OCI-M1 (cell line): Measurements from ENCODE around the gene CDC5L.

Source experiments
- DNase-seq: peaks from one replicate; lab custom pipeline; 2025; lab: John Stamatoyannopoulos, UW

CDC5L gene

GRCh38 chr6:44453146-44453545, 65.6 kb downstream of the CDC5L start:
- no peak for DNase-seq

DNA sequence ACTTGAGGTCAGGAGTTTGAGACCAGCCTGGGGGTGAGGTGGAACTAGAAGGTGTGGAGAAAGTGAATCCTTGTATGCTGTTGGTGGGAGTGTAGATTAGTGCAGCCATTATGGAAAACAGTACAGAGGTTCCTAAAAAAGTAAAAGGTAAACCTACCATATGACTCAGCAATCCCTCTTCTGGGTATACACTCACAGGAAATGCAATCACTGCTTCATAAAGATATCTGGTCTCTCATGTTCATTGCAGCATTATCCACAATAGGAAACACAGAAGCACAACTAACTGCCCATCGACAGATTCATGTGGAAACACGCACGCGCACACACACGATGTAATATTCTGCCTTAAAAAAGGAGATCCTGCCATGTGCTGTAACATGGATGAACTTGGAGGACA, 66.7 kb downstream of the CDC5L start:
- no peak for DNase-seq

- DNase-seq = peak; percentile 84
Observed at GRCh38 chr6:44456070-44456965, 68.8 kb downstream of the CDC5L start.

GRCh38 chr6:44456966-44457292, 69.4 kb downstream of the CDC5L start:
- no peak for DNase-seq

DNA sequence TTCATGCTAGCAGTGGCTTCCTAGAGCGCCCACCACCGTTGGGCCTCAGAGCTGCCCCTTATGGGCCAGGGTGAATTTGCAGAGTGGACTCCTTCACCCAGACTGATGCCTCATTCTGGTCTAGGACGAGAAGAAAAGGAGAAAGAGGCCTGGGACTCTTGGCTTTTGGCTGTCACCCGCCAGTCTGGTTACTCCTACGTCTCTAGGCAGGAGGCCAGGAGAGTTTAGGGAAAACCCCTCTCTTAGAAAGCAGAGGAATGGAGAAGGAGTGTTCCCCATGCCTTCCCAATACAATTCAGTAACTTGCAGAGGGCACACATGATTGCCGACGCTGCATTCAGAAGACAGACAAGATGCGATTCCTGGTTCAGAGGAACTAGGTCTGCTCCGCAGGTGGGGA, 70.1 kb downstream of the CDC5L start:
- DNase-seq = no peak

GRCh38 chr6:44458551-44458950, 71.0 kb downstream of the CDC5L start:
- no peak for DNase-seq

GRCh38 chr6:44462335-44462734, 74.8 kb downstream of the CDC5L start:
- no peak for DNase-seq

DNA sequence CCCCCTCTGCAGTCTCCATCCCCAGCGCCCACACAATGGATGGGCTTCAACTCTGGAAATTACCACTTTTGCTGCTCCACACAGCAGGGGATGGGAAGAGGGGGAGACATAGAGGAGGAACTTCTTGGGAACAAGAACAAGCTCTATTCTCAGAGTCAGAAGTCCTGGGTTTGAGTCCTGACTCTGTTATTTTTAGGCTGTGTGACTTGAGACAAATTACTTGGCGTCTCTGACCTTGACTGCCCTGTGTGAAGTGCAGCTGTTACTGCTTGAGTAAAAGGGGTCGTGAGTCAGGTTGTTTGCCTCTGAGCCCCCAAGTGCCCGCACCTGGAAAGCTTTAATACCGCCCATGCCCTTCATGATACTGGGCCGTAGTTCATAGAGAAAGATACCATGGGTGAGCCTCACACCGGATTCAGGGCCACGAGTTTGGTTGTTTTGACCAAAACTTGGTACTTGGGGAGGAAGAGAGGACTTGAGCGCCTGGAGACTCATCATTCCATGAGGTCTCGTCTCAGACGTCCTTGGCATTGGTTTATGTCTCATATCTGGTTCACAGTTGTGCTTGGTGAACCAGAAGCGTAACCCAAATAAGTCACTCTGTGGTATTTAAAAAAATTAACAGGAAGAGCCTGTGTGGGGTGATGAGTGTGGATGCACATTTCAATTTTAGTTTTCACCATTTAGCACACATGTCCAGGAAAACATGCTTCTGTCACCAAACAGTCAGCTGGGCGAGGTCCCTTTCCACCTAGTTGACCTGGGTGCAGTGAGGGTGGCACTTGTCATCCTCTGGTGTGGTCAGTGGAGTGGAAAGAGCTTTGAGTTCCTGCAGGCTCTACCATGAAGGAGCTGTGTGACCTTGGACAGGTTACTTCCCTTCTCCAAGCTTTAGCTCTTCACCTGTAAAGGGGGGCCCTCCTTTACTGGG, 75.6 kb downstream of the CDC5L start:
- no peak for DNase-seq

DNA sequence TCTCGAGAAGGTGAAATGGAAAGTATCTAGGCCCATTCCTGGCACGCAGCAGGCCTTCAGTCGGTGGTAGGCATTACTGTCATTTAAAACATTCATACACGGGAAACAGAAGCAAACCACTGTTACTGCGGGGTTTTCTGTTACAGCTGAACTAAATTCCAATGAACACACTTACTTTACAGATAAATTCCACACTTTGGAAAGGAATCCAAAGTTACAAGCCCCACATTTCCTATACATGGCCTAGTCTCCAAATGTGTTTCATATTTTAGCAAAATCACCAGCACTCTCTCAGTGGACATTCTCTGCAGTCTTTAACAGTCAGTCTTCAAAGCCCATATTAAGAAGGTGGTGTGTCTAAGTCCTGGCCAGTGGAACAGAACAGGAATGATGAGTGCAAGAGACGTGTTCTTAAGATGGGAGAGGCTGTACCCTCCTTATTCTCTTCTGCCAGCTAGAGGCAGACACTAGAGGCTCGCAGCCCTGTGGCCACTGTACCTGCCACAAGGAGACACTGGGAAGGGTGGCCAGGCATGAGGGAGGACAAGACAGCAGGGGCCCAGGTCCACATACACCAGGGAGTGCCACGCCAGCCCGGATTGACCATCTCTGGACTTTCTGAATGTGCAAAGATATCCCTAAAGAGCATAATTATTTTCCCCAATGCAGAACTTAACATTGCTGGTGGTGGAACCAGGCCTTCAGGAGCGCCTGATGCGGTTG, 76.4 kb downstream of the CDC5L start:
- DNase-seq = no peak

DNA sequence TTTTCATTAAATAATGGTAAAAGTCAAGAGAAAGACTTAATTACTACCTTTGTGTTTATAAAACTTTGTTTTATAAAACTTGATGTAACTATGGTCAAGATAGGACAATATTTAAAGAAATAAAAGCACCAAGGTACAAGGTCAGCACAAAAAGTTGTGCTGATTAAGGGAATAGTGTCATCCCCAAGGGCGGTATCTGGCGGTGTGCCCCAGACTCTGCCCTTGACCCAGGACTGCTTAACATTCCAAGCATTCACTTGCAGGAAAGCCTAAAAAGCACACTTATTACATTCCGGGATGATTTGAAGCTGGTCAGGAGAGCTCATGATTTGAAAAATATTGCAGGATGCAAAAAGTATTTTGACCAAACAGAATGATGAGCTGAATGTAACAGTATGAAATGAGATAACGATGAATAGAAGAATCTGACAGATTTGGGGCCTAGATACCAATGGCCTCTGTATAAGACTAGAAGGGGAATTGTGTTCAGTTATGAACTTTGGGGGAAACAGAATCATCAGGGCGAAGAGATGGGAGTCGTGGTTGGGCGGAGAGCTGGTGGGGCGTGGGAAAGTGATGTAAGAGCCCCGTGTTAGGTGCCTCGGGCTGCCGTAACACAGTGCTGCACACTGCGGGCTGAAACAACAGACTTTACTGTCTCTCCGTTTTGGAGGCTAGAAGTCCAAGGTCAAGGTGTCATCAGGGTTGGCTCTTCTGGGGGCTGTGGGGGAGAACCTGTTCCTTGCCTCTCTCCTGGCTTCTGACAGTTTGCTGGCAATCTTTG, 77.2 kb downstream of the CDC5L start:
- no peak for DNase-seq

- no peak for DNase-seq
Observed at GRCh38 chr6:44466955-44467354, 79.4 kb downstream of the CDC5L start.

GRCh38 chr6:44468835-44469234, 81.3 kb downstream of the CDC5L start:
- DNase-seq = no peak

DNA sequence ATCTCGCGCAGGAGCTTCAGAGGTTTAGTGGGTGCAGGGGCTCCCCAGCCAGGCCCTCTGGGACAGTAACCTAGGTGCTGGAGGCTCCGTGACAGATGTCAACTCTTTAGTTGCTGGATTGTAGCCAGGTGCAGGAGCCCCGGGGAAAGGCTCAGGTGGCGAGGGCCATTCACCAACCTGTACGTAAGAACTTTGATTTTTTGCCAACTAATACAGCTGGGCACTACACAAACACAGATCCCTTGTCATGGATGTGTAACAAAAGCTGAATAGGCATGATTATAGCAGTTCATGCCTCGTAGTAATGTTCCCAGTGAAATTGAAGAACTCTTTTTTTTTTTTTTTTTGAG, 82.6 kb downstream of the CDC5L start:
- DNase-seq = no peak

DNA sequence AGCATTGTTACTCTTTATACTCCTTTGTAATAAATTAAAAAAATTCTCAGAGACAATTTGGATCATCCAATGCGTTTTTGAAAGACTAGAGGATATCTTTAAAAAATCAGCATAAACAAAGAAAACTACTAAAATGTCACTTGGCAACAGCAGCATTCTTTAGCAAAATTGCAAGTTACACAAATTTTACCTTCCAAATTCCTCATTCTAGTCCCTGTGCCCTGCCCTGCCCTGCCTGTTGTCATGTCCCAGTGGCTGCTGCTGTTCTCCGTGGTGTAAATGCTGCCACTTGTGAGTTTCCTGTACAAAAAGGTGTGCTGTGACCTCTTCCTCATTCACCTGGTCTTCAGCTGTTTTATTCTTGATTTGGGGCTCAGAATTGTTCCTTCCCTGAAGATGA, 83.2 kb downstream of the CDC5L start:
- DNase-seq = no peak

DNA sequence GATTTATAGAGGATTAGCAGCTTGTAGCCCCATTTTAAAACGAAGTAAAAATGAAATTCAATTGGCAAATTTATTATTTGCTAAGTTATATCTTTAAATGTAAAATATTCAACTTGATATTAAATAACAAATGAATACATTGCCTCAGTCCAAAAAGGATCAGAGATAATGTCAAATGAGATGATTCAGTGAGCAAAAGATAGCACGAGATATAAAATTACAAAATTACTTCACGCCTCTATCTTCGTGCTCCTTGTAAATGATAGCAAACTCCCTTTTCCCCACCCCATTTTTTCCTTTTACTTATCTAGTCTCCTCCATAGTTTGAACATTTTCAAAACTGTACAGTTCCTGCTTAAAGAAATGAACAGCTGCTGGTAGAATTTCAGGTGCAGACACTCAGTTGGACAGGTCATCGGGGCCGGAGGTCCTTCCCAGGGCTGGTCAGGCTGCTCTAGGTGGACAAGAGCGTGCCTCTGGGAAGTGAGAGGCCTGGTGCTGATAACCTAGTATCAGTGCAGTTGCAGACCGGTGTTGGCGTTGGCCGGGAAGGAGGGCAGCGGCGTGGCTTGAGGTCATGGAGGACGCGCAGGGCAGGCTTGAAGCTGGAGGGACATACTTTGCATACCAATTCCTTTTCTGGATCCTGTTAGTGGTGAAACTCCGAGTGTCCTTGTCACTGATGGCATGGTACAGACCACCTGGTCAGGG, 83.9 kb downstream of the CDC5L start:
- peak; percentile 65 for DNase-seq

- peak; percentile 49 for DNase-seq
Observed at GRCh38 chr6:44472250-44472945, 84.9 kb downstream of the CDC5L start.

GRCh38 chr6:44473393-44474189, 86.1 kb downstream of the CDC5L start:
- no peak for DNase-seq

- DNase-seq = no peak
Observed at GRCh38 chr6:44474190-44474631, 86.7 kb downstream of the CDC5L start.

GRCh38 chr6:44474643-44475042, 87.1 kb downstream of the CDC5L start:
- no peak for DNase-seq

DNA sequence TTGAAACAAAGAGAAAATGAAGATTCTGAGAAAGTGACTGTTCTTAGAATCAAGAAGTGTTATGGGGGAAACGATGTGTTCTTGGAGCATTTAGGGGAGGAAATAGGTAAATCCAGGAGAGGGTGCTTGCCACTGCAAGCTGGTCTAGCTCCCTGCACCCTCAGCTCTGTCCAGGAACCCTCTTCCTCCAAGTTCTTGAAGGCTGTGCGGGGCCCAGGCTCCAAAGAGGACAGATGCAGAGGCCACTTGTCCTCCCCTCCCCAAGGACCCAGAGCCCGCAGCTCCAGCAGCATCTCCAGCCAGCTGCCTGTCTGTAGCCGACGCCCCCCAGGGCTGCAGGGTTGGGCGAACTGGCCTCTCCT, 87.9 kb downstream of the CDC5L start:
- DNase-seq = no peak
